Uterus (tissue), 4 donors: ENCODE data around the gene VAV3. TPM values are rescaled to one million over a fixed set of nuclear protein-coding genes. Genes with fewer than 3 reads are reported as not detected.

ENCODE experiments used
- DNase-seq, 2 donors: peaks; one replicate each; pipeline ENCODE4 v3.0.0-alpha.2; 2019 to 2020
- H3K27ac ChIP-seq, 2 donors: fragments of 200-600 bp; sonication (generic); 1 replicate in 1 of 2; 2 replicates in 1 of 2; pipeline ENCODE4 v1.5.1; 2016 to 2018
- H3K27me3 ChIP-seq, 2 donors: fragments of 200-600 bp; sonication (generic); one replicate each; pipeline ENCODE4 v1.5.1; 2018 to 2019; ENCODE audit warnings: control low read depth in 1 of 2
- H3K36me3 ChIP-seq, 2 donors: fragments of 200-600 bp; sonication (generic); one replicate each; pipeline ENCODE4 v1.5.1; 2019; ENCODE audit warnings: control low read depth in 1 of 2
- H3K4me1 ChIP-seq, 2 donors: fragments of 200-600 bp; sonication (generic); one replicate each; pipeline ENCODE4 v1.5.1; 2018 to 2019; ENCODE audit warnings: control low read depth in 1 of 2
- H3K4me3 ChIP-seq, 2 donors: fragments of 200-600 bp; sonication (generic); 1 replicate in 1 of 2; 2 replicates in 1 of 2; pipeline ENCODE4 v1.5.1; 2018 to 2019; ENCODE audit warnings: mild to moderate bottlenecking in 1 of 2
- H3K9me3 ChIP-seq, 2 donors: fragments of 200-600 bp; sonication (generic); one replicate each; pipeline ENCODE4 v1.5.1; 2019; ENCODE audit warnings: control low read depth in 1 of 2
- CTCF ChIP-seq, 4 experiments: fragments of 200-600 bp in 2 of 4; fragments of 450-650 bp in 2 of 4; sonication (generic) in 2 of 4; IDR thresholded peaks; one replicate each; pipeline ENCODE4 v1.5.1; 2016 to 2019; ENCODE audit warnings: antibody characterized with exemption in 4 of 4, mild to moderate bottlenecking in 2 of 4, moderate library complexity in 1 of 4
- POLR2A ChIP-seq, 2 donors: fragments of 450-650 bp; IDR thresholded peaks; one replicate each; pipeline ENCODE4 v1.6.1; 2016; ENCODE audit warnings: antibody characterized with exemption in 2 of 2, mild to moderate bottlenecking in 1 of 2, moderate library complexity in 1 of 2
- intact Hi-C: fragments of 100-400 bp; cut with DNase I; formaldehyde crosslinking; loops from one replicate; pipeline ENCODE4 v1.15.1; 2023; ENCODE audit warnings: low total_unique reads
- total RNA-seq, 4 donors: library from RNA; depleted of rRNA in 3 of 4; stranded (reverse); fragments of >200 nt in 3 of 4; gene quantifications; one replicate each; pipeline versions ENCODE4 v1.1.0 to v1.2.4, GENCODE V29; 2014 to 2023
- donor health status: DM: yes; HTN: yes; CAD: no.

VAV3 gene
- total RNA-seq, 4 donors from 2014 or later = 0.88 to 22.5 (median 8.6) TPM

- H3K9me3 ChIP-seq = no peaks in the 10 kb centered on the region
- H3K27ac ChIP-seq = no peak overlapping the region
- no peaks in the 10 kb centered on the region for H3K4me1 ChIP-seq
- intact Hi-C loops = no loop called here
- H3K4me3 ChIP-seq = no peak overlapping the region
- H3K27me3 ChIP-seq = no peaks in the 10 kb centered on the region
- TF ChIP-seq CTCF (IDR thresholded peaks at IDR 0.05) = no peak
- no peak for TF ChIP-seq POLR2A (IDR thresholded peaks at IDR 0.05)
- H3K36me3 ChIP-seq = no peaks in the 10 kb centered on the region
- no peak for DNase-seq
Measured at GRCh38 chr1:107791348-107791747, 173.6 kb downstream of the VAV3 start.

DNA sequence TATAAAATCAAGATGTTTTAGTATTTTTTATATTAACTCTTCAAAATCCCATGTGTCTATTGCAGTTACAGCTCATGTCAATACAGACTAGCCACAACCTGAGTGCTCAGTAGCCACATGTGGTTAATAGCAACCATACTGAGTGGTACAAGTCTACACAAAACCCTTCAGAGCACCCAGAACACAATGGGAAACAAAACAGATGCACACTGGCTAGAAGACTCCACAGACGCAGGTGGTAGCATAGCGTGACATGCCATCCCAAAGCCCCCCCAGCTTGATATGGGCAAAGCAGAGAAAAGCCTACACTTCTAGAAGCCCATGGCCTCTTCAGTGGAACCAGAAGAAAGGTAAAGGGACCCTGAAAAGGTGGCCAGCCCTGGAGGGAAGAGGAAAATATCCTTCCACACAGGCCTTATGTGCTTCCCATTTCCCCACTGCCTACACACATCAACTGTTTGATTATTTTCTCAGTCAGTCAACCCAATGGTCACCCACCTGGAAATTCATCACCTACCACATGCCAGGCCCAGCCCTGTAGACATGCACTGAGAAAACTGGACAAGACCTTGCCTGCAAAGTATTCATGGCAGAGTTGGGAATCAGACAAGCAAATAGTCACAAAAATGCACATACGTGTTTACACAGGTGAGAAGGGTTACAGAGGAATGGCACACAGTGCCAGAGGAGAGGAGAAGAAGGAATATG lies 175.0 kb downstream of the VAV3 start:
- no peak overlapping the region for H3K27ac ChIP-seq
- no peaks in the 10 kb centered on the region for H3K9me3 ChIP-seq
- no peaks in the 10 kb centered on the region for H3K36me3 ChIP-seq
- H3K4me1 ChIP-seq = no peaks in the 10 kb centered on the region
- TF ChIP-seq POLR2A (IDR thresholded peaks at IDR 0.05) = no peak
- no peak for TF ChIP-seq CTCF (IDR thresholded peaks at IDR 0.05)
- H3K4me3 ChIP-seq = no peak overlapping the region
- DNase-seq = no peak
- intact Hi-C loops = loop anchor here (10.0 kb wide), 1 partner anchor 335 kb away; no protein-coding TSS in a partner anchor
- no peaks in the 10 kb centered on the region for H3K27me3 ChIP-seq

DNA sequence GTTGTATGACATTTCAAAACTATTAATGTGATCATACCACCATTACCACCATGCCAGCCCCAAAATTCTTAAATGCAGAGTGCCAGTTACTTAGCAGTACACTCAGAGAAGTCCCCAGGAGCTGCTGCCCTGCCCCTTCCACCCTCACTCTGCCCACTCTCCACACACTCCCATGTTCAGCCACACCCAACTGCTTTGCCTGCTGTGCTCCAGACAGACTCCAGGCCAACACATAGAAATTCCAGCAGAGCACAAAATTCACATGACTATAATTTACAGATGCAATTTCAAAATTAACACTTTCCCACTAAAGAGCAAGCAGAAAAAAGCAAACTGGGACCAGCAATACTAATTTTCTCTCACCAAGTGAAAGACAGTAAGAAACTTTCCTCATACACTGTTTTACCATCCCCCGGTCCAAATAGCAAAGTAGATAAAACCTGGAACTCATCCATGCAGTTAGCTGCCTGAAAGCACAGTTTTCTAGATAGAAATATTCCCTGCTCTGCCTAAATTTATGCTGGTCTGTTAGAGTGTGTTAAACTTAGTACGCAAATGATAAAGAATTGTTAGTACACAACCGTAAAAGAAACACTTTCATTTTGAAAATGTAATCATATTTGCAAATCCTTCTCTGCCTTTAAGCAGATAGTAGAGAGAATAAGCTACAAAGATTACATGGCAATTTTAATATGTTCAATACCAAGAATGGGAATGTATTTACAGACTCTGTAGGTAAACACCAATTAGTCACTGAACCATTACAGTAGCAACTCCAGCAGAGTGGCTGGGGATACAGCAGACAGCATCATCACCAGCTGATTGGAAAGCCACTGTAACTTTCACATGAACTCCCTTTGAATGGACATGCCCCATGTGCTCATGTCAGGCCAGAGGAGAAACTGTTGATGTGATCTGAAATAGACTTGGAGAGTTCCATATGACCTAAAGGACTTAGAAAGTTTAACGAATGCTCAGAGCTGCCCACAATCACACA lies 176.5 kb downstream of the VAV3 start:
- intact Hi-C loops = loop anchor here (10.0 kb wide), 1 partner anchor 336 kb away; no protein-coding TSS in a partner anchor
- TF ChIP-seq POLR2A (IDR thresholded peaks at IDR 0.05) = no peak
- no peak for TF ChIP-seq CTCF (IDR thresholded peaks at IDR 0.05)
- no peak overlapping the region for H3K27ac ChIP-seq
- no peaks in the 10 kb centered on the region for H3K9me3 ChIP-seq
- no peak for DNase-seq
- no peaks in the 10 kb centered on the region for H3K27me3 ChIP-seq
- no peak overlapping the region for H3K4me3 ChIP-seq
- no peaks in the 10 kb centered on the region for H3K36me3 ChIP-seq
- no peaks in the 10 kb centered on the region for H3K4me1 ChIP-seq

GRCh38 chr1:107787299-107787698 lies 177.7 kb downstream of the VAV3 start:
- no peak for DNase-seq
- no peaks in the 10 kb centered on the region for H3K9me3 ChIP-seq
- H3K27me3 ChIP-seq = no peaks in the 10 kb centered on the region
- no peaks in the 10 kb centered on the region for H3K36me3 ChIP-seq
- no peak overlapping the region for H3K4me3 ChIP-seq
- no peaks in the 10 kb centered on the region for H3K4me1 ChIP-seq
- intact Hi-C loops = loop anchor here (10.0 kb wide), 1 partner anchor 338 kb away; no protein-coding TSS in a partner anchor
- H3K27ac ChIP-seq = no peak overlapping the region
- no peak for TF ChIP-seq POLR2A (IDR thresholded peaks at IDR 0.05)
- no peak for TF ChIP-seq CTCF (IDR thresholded peaks at IDR 0.05)
